CD4-positive, alpha-beta T cell treated with Interleukin-2 at 100 ng/mL for 4 hours (primary cell): ENCODE results near the gene SUN1.
"Not testable (repeated sequence)": the region's sequence is repeated elsewhere in the genome, so short reads cannot be mapped to it uniquely, and the experiment has no call there.

Experiments used
- DNase-seq: peaks from one replicate; pipeline ENCODE4 v3.0.0-alpha.2; 2020; ENCODE audit warnings: low spot score

The SUN1 gene

DNA sequence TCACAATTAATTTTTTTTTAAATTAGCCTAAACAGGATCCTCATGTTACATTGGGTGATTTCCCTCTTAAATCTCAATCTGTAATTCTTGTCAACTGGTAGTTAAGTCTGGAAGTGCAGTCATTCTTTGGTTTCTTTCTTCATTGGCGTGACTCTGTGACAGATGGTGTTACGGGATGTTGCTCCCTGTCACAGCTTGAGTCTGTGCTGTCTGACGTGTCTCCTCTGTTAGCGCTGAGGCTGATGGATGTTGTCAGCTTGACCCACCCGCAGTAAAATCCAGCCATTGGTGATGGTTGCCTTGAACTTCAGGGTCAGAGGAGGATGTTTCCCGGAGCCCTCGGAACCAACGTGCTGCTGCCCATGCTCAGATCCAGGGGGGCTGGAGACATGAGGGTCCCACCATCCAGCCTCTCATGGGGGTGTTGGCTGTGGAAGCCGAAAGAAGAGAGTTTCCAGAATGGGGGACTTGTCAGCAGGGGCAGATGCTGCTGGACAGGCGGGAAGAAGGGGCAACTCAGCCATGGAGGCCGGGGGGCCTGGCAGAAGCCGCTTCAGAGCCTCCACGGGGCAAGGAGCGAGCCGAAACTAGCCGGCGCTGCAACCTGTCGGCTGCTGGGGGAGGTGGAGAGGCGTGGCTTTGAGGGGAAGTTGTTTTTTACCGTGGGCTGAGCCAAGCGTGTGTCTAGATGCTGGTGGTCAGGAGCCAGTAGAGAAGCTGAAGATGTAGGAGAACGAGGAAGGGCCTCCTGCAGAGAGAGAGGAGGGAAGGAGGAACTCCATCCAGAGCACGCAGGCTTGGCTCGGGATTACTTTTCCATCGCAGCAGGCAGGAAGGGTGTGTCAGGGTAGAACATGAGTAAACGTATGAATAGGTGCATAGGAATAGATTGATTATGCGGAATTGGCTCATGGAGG lies 3.5 kb downstream of the SUN1 start:
- no peak for DNase-seq

DNA sequence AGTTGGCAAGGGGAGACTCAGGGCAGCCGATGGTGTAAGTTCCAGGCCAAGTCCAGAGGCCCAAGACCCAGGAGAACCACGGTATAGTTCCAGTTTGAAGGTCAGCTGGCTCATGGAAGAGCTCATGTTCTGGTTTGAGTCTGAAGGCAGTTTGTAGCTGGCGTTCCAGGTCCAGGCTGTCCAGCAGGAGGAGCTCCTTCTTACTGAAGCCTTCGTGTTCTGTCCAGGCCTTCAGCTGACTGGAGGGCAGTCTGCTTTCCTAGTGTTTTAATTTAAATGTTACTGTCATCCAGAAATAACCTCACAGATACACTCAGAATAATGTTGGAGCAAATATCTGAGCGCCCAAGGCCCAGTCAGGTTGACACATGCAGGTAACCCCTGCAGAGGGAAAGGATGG lies 4.2 kb downstream of the SUN1 start:
- DNase-seq = no peak

DNA sequence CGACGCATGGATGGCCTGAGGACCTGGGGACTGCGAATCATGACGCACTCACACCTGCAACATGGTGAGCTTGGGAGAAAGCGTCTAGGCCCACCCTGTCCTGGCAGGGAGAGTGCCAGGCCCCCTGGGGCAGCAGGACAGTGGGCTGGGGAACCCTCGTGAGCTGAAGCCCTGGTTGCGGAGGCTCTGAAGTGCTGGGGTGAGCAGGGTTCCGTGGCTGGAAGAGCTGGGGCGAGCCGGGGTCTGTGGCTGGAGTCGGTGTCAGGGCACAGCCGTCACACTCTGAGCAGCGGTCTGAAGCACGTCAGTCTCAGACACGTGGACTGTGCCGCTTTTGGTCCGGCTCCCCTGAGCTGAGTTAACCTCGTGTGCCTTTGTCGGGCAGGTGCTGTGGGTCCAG lies 4.7 kb downstream of the SUN1 start:
- DNase-seq = no peak

DNA sequence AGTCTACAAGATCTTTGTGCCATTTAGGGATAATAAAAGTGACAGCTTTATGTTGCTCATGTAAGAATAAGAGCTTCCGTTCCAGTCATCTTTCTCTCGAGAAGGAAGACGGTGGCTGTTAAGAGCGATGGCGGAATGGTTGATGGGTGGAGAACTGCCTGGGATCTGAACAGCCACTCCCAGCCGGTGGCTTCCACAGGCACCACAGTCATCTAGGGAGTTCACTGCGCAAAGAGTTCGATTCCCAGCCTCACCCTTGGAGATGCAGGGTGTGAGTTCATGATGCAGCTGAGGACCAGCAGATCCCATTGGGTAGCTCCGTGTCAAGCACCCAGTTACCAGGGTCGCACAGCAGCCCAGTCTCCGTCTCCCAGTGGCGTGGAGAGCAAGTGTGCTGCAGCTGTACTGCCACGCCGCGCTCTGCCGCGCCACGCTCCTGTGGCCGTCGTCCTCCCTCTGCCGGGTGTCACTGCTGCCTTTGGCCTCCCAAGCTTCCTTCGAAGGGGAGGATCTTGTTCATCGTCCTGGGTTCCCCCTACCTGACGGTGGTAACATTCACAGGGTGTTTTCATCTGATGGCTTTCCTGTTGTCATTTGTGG lies 7.8 kb downstream of the SUN1 start:
- no peak for DNase-seq

DNA sequence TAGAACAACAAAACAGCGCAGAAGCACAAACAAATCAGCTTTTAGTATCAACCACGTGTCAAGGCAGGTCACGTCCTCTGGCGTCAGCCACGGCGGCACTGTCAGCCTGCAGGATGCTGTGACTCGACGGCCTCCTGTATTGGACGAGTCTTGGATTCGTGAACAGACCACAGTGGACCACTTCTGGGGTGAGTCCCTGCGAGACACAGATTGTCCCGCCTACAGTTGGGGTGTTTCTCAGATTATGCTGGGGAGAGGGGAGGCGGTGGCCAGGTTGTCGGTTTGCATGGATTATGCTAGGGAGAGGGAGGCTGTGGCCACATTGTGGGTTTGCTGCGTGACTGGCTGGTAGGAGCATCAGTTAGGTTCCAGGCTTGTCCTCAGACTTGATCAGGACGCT lies 9.7 kb downstream of the SUN1 start:
- DNase-seq = no peak

DNA sequence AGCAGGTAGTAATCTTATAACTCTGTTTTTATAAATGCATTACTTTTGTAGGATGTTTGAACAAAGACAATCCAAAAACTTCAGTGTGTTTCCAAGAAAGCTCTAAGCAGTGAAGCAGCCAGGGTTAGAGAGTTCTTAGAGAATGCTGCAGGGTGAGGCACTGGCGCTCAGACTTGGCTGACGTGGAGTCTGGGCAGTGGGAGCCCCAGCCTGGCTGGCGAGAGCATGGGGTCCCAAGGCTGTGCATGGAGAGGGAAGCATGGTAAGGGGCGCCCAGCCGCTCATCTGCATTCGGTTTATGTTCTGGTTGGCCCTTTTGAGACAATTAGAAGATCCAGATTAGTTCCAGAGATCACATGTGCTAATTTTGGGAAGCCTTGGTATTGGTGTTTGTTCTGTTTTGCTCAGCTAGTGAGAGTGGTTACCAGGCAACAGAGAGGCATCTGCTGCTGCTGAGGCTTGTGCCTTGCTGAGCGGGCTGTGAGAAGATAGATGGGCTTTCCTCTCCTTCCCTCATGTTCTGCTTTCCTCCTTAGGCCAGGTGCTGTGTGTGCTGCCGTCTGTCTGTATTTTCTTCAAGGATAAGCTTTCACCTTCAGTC lies 10.3 kb downstream of the SUN1 start:
- DNase-seq = no peak

DNA sequence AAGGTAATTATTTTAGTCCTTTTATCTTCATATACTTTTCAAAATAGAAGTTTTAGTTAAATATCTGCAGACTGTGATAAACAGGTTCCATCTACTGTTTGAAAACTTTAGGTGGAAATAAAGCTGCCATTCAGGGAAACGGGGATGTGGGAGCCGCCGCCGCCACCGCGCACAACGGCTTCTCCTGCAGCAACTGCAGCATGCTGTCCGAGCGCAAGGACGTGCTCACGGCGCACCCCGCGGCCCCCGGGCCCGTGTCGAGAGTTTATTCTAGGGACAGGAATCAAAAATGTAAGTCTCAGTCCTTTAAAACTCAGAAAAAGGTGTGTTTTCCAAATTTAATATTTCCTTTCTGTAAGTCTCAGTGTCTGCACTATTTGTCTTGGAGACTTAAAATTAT lies 11.0 kb downstream of the SUN1 start:
- no peak for DNase-seq

DNA sequence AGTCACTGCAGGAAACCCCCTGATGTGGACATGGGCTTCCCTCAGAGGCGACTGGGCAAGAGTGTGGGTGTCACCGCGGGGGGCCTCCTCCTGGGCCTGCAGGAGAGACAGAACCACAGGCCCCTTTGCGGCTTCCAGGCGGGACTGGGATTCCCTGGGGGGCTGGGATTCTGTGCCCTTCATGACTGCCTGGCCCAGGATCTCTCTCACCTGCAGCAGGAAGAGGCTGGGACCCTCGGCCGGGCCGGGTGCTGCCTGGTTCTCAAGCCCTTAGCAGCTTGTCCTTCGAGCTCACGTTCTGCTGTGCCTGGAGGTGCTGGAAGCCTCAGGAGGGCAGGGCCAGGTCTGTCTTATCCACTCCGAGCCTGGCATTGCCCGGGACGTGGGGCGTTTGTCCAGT lies 11.8 kb downstream of the SUN1 start:
- no peak for DNase-seq

DNA sequence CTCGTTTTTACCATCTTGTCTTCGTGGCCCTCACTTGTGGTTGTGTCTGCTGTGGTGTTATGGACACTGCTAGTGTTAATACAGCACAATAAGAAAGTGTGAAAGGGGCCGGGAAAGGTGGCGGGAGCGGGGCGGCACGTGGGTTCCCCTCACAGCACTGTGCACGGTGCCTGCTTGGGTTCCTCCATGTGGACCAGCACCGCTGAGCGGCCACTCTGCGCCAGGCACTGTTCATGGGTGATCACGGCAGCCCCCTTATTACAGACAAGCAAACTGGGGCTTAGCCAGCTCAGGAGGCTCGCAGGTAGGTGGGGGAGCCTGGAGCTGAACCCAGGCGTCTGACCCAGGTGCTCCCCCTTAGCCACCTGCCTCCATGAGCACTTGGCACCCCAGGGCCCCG lies 12.2 kb downstream of the SUN1 start:
- no peak for DNase-seq

DNA sequence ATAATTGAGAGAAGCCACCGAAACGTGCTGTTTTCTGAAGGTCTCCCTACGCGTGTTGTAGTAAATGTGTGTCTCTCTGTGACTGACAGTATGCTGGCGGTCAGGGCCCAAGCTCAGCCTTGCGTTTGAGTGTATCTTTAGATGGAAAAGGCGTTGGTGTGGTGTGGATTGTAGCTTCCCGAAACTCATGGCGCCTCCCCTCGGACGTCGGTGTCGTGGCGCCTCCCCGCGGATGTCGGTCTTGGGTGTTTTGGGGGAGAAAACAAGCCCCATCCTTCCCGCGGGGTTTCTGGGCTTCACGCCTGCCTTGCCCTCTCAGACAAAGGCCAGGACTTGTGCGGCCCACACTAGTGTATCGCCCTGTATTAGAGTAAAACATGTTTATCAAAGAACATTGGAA lies 12.8 kb downstream of the SUN1 start:
- DNase-seq = no peak

DNA sequence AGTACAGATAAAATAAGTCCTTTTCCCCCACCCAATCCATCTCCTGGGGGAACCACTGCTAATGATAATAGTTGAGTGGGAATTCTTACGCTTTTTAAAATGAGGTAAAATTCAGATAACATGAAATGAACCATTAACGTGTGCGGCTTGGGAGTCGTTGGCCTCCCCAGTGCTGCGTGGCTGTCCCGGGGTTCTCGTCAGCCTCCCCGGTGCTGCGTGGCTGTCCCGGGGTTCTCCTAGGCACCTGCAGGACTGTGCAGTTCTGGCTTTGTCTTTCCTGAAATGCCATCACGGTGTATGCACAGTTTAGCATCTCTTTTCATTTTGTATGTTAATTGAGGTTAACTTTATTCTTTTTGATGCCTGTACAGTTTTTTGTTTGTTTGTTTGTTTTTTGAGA lies 13.5 kb downstream of the SUN1 start:
- no peak for DNase-seq

DNA sequence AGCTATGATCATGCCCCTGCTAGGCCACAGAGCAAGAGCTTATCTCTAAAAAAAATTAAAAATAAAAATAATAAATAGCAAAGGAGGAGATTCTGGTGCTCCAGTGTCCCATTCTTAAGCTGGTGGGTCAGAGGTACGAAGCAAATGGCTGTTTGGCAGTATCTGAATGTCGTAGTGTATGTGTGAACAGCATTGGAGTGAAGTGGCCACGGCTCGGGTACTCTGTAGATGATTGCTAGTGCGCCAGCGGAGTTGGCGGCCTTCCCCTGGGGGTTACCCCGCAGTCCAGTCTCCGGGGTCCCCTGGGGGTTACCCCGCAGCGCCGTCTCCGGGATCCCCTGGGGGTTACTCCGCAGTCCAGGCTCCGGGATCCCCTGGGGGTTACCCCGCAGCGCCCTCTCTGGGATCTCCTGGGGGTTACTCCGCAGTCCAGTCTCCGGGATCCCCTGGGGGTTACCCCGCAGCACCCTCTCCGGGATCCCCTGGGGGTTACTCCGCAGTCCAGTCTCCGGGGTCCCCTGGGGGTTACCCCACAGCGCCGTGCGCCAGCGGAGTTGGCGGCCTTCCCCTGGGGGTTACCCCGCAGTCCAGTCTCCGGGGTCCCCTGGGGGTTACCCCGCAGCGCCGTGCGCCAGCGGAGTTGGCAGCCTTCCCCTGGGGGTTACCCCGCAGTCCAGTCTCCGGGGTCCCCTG lies 14.8 kb downstream of the SUN1 start:
- not testable (repeated sequence) for DNase-seq

DNA sequence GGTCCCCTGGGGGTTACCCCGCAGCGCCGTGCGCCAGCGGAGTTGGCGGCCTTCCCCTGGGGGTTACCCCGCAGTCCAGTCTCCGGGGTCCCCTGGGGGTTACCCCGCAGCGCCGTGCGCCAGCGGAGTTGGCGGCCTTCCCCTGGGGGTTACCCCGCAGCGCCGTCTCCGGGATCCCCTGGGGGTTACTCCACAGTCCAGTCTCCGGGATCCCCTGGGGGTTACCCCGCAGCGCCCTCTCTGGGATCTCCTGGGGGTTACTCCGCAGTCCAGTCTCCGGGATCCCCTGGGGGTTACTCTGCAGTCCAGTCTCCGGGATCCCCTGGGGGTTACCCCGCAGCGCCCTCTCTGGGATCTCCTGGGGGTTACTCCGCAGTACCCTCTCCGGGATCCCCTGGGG lies 15.5 kb downstream of the SUN1 start:
- not testable (repeated sequence) for DNase-seq

DNA sequence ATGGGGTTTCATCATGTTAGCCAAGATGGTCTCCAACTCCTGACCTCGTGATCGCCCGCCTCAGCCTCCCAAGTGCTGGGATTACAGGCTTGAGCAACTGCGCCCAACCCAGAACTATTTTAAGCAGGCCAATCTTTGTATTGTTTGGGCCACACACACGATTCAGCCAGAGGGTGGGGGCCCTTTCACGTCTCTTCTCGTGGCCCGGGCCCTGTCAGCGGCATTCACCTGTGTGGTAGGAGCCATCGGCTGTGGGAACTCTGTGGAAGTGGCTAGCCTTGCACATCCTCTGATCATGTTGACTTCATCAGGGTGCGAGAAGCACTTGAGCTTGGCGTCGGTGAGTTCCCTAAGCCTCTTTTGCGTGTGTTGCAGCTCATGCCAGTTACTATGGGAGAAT lies 16.9 kb downstream of the SUN1 start:
- DNase-seq = no peak

DNA sequence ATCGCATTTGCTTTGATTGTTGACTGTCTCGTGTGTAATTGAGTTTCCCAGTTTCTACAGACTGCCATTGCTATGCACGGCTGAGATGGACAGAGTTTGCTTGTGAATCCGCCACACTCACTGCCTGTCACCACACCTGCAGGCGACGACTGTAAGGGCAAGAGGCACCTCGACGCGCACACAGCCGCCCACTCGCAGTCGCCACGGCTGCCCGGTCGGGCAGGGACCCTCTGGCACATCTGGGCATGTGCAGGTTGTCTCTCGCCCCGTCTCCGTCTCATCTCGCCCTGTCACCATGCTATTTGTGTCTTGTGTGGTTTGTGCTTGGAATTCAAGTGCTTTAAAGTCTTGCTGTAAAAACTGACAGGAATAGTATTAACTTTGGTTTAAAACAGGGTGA lies 17.5 kb downstream of the SUN1 start:
- no peak for DNase-seq

DNA sequence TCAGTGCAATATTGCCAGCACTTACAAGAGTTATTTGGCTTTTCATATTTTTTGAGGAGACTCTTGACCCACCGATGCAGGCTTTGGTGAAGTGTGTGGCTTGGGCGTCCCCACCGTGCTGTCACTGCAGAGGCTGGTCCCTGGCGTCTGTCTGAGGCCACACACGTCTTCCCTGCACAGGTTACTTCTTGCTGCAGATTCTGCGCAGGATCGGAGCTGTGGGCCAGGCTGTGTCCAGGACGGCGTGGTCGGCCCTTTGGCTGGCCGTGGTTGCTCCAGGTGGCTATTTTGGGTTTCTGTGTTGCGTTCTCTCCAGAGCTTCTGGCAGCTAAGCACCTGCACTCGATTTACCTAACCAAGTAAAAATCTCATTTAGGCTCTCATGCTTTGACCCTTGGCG lies 18.9 kb downstream of the SUN1 start:
- no peak for DNase-seq

DNA sequence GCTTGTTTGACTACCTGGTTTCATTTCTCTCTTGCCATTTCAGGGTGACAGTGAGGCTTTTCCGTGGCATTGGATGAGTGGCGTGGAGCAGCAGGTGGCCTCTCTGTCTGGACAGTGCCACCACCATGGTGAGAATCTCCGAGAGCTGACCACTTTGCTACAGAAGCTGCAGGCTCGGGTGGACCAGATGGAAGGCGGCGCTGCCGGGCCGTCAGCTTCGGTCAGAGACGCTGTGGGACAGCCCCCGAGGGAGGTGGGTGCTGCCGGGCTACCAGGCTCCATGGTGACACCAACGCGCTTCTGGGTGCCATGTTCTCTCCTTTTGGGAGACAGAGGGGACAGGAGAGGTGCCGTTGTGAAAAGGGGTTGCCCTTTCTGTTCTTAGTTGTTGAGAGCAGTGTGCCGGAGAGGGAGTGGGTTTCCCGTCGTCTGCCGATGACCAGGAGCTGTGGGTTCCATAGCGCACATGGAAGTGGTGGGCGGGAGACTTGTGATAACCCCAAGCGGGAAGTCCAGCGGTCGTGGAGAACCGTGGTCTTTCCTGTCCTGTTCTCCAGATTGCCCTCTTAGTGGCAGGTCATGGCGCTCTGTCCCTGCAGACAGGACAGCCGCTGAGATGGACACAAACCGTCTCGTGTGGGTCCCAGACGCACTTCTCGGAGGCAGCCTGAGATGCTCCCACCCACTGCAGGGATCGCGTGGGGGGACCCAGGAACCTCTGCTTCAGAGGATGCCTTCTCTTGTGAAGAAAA lies 21.3 kb downstream of the SUN1 start:
- DNase-seq = no peak

DNA sequence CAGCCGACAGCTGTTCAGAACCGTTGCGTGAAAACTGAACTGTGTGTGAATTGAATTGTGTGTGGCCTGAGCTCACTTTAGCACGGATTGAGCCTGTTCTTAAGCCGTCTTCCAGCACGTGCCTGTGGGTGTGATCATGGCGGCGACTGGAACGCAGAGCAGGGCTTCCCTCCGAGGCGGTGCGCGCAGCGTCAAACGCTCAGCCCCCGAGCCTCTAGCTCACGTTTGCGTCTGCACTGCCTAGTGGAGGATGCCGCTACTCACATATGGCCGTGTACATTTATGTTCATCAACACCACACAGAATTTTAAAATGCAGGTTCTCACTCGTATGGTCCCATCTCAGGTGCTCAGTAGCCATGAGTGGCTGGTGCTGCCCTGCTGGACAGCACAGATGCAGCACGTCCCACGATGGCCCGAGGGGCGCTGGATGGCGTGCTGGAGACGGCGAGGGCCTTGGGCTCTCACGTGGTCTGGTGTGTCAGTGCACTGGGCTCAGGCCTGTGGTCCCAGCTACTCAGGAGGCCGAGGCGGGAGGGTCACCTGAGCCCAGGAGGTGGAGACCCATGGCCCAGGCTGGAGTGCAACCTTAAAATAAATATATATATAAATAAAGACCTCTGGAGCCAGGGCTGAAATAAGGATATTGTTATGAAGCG lies 22.0 kb downstream of the SUN1 start:
- DNase-seq = no peak

DNA sequence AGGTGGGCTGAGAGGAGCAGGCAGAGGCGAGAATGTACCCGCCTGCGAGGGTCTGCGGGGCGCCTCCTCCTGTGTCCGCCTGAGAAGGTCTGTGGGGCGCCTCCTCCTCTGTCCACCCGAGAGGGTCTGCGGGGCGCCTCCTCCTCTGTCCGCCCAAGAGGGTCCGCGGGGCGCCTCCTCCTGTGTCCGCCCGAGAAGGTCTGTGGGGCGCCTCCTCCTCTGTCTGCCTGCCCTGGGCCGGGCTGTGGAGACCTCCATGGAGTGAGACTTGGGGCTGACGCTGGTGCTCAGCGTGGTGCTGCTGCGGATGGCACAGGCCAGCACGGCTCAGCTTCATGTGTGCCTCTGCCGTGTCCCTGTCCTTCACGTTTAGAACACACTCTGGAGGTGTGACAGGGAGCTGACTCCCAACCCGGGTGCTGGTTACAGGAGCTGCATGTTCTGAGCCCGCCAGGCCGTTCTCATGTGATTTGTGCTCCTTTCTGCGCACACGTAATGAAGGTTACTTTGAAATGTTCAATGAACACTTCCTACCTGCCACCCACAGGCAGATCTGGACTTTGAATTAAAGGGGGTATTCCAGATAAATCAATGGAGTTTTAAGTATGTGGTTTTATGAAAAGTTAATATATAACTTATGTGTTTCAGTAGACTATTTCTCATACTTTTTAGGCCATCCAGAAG lies 23.6 kb downstream of the SUN1 start:
- no peak for DNase-seq

DNA sequence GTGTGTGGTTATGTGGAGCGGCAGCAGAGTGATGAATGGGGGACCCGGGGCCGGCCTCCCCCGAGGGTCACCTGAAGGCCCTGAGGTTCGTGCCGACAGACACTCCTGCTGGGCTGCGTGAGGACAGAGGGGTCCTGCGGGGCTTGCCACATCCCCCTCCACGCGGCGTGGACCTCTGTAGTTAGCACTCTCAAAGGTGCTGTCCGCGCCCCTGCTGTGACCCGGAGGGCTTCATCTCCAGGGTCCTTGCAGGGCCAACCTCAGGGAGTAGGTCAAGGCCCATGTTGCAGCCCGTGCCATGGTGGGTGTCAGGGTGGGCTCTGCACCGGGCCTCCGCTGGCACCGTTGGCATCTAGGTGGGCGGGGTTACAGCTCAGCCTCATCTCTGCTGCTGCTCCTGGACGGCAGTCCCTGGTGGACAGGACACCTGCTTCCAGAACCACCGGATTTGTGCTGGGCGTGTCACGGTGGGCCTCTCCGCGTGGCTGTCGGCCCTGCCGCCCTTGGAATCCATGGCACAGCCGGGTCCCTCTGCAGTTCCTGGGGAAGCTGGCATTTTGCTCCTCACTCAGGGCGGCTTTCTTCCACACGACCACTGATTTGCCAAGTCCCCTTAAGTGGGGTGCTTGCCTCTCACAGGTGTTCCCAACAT lies 24.3 kb downstream of the SUN1 start:
- no peak for DNase-seq
